ENCODE data around the gene KLHL1. TPM values are rescaled to one million over a fixed set of nuclear protein-coding genes. Genes with fewer than 3 reads are reported as not detected.

Gene KLHL1
- total RNA-seq, 4 donors from 2014 or later: not detected

DNA sequence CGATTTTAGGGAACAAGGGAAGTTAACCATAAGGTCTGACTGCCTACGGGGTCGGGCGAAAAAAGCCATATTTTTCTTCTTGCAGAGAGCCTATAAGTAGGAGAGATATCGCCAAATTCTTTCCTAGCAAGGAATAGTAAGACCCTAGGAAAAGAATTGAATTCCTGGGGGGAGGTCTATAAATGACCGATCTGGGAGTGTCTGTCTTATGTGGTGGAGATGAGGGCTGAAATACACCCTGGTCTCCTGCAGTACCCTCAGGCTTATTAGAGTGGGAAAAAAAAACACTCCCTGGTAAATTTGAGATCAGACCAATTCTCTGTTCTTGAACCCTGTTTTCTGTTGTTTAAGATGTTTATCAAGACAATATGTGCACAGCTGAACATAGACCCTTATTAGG is 448.1 kb downstream of the KLHL1 start:
- intact Hi-C loops (cut with DNase I; ENCODE audit: low total_unique reads): no loop called here
- H3K4me3 ChIP-seq: no peak overlapping the region
- H3K4me1 ChIP-seq: no peaks in the 10 kb centered on the region
- H3K36me3 ChIP-seq: no peaks in the 10 kb centered on the region
- peaks cover 0 to 2% of the 10 kb centered on the region in 2 donors for H3K9me3 ChIP-seq
- DNase-seq: no peak
- no peaks in the 10 kb centered on the region for H3K27me3 ChIP-seq
- no peak overlapping the region for H3K27ac ChIP-seq
- TF ChIP-seq CTCF (IDR thresholded peaks at IDR 0.05): no peak
- TF ChIP-seq POLR2A (IDR thresholded peaks at IDR 0.05): no peak

GRCh38 chr13:69657676-69658075 is 450.6 kb downstream of the KLHL1 start:
- TF ChIP-seq POLR2A (IDR thresholded peaks at IDR 0.05) (no peak), CTCF (IDR thresholded peaks at IDR 0.05) (no peak)
- Histone ChIP-seq H3K4me1 (no peaks in the 10 kb centered on the region), H3K27ac (no peak overlapping the region), H3K27me3 (no peaks in the 10 kb centered on the region), H3K9me3 (peaks cover 0 to 2% of the 10 kb centered on the region in 2 donors), H3K4me3 (no peak overlapping the region), H3K36me3 (no peaks in the 10 kb centered on the region)
- no peak for DNase-seq
- intact Hi-C loops (cut with DNase I; ENCODE audit: low total_unique reads): no loop called here

DNA sequence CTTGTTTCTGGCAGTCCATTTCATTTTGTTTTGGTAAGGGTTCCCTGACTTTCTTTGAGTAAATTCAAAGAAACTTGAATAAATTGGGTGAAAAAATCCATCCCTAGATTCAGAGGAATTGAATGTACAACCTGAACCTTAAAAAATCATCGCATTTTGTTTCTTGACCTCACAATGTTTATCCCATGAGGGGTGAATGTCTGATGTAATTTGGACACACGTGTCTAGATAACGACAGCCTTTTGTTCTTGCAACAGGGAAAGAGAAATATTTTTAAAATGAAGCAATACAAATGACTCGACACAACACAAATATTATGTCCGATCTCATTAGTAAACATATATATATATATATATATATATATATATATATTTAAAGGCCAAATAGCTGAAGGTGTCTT is 453.9 kb downstream of the KLHL1 start:
- intact Hi-C loops (cut with DNase I; ENCODE audit: low total_unique reads): no loop called here
- DNase-seq: no peak
- Histone ChIP-seq H3K4me3 (no peak overlapping the region), H3K9me3 (no peaks in the 10 kb centered on the region), H3K27me3 (no peaks in the 10 kb centered on the region), H3K27ac (no peak overlapping the region), H3K36me3 (no peaks in the 10 kb centered on the region), H3K4me1 (no peaks in the 10 kb centered on the region)
- no peak for TF ChIP-seq CTCF (IDR thresholded peaks at IDR 0.05)

Small RNA genes within 50 kb of the gene (small RNA-seq; reads per million reads assigned to genes)
- not detected for gene RNY3P10

Other genes starting within 250 kb of the KLHL1 start
- not detected for gene ATXN8OS, start 626 bp downstream of the KLHL1 start, total RNA-seq

All from uterus (tissue), 4 donors.